ENCODE data around the gene ENDOD1.
"Not testable (repeated sequence)": the region's sequence is repeated elsewhere in the genome, so short reads cannot be mapped to it uniquely, and the experiment has no call there.

Gene ENDOD1

DNA sequence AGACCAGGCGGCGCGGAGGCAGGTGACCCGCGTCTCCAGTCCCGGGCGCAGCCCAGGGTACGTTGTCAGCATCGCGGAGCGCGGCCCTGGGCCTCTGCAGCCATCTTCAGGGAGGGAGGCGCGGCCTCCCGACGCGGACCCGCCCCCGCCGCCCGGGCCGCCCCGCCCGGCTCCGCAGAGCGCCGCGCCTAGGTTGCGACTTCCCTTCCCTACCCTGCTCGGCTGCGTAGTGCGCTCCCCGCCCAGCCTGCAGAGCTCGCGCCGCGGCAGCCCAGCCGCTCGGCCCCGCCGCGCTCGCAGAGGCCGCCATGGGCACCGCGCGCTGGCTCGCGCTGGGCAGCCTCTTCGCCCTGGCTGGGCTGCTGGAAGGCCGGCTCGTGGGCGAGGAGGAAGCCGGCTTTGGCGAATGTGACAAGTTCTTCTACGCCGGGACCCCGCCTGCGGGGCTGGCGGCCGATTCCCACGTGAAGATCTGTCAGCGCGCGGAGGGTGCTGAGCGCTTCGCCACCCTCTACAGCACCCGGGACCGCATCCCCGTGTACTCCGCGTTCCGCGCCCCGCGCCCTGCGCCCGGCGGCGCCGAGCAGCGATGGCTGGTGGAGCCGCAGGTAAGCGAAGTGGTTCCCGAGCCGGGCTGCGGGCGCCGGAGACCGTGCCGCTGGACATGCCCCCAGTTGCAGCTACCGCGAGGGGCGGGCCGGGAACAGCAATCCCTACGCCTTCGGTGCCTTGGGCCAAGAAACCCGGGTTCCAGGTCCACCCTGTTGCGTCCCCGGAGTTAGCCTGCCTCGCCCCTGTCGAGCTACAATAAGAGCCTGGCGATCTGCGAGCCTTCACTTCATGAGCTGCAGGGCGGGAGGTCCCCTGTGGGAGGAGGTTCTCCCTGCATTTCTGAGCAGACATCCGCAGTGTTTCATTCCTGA is at the start of gene ENDOD1:
Gene ENDOD1 (plus strand): TSS at position 227 of the 923 bp plus-strand sequence. CDS start 82 bp downstream, at position 309.
- DNase-seq (ENCODE audit: low read depth in 2 of 2): peak; percentile 66 to 69

- no peak for DNase-seq (ENCODE audit: low read depth in 2 of 2)
Measured at GRCh38 chr11:95042239-95042638, 47.4 kb upstream of the ENDOD1 start.

GRCh38 chr11:95042906-95043305 is 46.7 kb upstream of the ENDOD1 start:
- no peak for DNase-seq (ENCODE audit: low read depth in 2 of 2)

DNA sequence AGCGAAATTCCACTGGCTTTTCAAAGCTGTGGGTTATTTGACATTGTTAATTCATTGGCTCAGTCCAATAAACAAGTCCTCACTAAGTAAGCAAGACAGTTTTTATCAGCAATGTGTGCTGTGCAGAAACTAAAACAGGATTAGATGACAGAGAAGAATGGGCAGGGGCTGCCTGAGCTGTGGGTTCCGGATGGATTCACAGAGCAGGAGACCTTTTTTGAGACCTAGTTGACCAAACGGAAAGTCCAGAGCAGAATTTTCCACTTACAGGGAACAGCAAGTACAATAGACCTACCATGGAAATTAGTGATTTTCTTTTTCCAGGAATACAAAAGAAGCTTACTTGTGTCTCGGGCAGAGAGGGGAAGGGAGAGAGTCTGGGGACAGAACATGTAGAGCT is 45.6 kb upstream of the ENDOD1 start:
- DNase-seq (ENCODE audit: low read depth in 2 of 2): no peak

DNA sequence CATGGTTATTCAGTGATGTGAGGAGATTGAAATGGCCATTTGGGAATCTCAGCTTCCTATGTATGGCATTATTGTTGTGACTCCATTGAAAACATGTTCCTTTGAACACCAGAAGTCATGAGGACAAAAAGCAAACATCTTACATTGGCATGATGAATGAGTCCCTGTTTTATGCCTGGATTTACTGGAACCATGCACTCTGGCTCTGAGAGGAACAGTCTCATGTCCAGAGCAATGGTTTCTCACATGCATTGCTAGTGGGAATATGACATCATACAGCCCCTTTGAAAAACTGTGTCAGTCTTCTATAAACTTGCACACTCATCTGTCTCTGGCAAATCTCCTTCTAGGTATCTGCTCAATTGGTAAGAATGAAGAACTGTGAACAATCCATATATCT is 43.8 kb upstream of the ENDOD1 start:
- DNase-seq (ENCODE audit: low read depth in 2 of 2): no peak

- DNase-seq (ENCODE audit: low read depth in 2 of 2): not testable (repeated sequence)
Measured at GRCh38 chr11:95049122-95049521, 40.5 kb upstream of the ENDOD1 start, which contains the start of gene KDM4F. Gene KDM4F, plus strand, starts transcription at chr11:95049422.

- DNase-seq (ENCODE audit: low read depth in 2 of 2): no peak
Measured at GRCh38 chr11:95050595-95051202, 38.9 kb upstream of the ENDOD1 start.

- DNase-seq (ENCODE audit: low read depth in 2 of 2): no peak
Measured at GRCh38 chr11:95054356-95054755, 35.3 kb upstream of the ENDOD1 start.

- no peak for DNase-seq (ENCODE audit: low read depth in 2 of 2)
Measured at GRCh38 chr11:95055283-95055897, 34.3 kb upstream of the ENDOD1 start.

- no peak for DNase-seq (ENCODE audit: low read depth in 2 of 2)
Measured at GRCh38 chr11:95057959-95058358, 31.7 kb upstream of the ENDOD1 start.

DNA sequence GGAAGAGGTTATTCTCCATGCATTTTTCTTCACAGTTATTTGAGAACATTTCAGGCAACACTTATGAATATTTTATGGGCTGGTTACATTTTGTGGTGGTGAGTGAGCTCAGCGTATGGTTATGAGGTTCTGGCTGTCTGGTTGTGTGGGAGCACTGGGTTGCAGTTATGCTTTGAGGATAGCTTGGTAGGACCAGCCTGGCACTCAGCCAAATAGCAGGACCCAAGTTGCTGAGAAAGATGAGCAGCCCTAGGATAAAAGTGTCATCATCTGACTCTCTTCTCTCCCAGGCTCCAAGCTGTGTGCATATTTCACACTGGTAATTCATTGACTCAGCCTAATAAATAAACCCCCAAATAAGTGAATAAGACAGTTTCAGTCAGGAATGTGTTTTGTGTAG is 31.0 kb upstream of the ENDOD1 start:
- peak; percentile 20 to 26 for DNase-seq (ENCODE audit: low read depth in 2 of 2)

DNA sequence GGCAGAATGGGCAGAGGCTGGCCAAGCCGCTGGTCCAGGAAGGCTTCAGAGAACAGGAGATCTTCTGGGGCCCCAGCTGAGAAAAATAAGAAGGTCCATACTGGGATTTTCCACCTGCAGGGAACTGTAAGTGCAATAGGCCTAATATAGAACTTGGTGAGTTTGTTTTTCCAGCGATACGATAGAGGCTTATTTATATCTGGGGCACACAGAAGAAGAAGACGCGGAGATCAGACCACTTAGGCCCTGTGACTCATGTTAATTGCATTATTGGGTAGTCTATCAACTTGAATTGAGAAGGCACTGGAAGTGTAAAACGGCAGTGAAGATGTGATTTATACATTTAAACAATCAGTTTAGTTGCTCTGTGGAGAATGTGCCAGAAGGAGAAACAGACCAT is 30.6 kb upstream of the ENDOD1 start:
- DNase-seq (ENCODE audit: low read depth in 2 of 2): no peak

DNA sequence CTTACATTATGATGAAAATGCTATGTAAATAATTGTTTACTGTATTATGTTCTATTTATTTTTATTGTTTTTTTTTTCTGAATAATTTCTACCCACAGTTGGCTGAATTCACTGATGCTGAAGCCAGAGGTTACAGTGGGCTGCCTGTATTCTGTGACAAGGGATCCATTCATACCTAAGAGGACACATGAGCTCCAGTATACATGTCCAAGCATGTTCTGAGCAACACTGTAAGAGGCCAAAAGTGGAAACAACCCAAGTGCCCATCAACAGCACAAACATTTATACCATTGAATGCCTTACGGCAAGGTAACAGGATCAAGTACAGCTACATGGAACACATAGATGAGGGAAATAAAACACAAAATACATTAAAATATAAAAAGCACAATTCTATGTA is 24.3 kb upstream of the ENDOD1 start:
- DNase-seq (ENCODE audit: low read depth in 2 of 2): no peak

- no peak for DNase-seq (ENCODE audit: low read depth in 2 of 2)
Measured at GRCh38 chr11:95066716-95067038, 23.0 kb upstream of the ENDOD1 start, which contains the start of gene SRSF8. Gene SRSF8, plus strand, starts transcription at chr11:95066919. Its CDS starts 308 bp downstream, at chr11:95067227.

DNA sequence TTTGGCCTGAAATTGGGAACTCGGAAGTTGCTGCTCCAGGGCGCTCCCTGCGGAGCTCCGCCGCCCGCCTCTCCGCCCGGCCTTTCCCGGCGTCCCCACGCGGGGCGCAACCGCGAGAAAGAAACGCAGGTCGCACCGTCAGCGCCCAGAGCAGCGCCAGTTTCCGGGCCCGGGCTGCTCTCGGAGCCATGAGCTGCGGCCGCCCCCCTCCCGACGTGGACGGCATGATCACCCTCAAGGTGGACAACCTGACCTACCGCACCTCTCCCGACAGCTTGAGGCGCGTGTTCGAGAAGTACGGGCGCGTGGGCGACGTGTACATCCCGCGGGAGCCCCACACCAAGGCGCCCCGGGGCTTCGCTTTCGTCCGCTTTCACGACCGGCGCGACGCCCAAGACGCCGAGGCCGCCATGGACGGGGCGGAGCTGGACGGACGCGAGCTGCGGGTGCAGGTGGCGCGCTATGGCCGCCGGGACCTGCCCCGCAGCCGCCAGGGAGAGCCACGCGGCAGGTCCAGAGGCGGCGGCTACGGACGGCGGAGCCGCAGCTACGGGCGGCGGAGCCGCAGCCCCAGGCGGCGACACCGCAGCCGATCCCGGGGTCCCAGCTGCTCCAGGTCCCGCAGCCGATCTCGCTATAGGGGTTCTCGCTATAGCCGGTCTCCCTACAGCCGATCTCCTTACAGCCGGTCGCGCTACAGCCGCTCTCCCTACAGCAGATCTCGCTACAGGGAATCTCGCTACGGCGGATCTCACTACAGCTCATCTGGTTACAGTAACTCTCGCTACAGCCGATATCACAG is 22.4 kb upstream of the ENDOD1 start:
- DNase-seq (ENCODE audit: low read depth in 2 of 2): peak; percentile 48 to 49

DNA sequence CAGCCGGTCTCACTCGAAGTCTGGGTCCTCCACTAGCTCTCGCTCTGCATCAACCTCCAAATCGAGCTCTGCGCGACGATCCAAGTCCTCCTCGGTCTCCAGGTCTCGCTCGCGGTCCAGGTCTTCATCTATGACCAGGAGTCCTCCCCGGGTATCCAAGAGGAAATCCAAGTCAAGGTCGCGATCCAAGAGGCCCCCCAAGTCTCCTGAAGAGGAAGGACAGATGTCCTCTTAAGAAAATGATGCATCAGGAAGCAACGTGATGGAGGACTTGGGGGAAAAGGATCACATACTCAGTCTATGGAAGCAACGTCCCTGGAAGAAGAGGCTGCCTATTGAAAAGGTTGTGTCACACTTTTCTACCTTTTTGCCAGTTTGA is 21.8 kb upstream of the ENDOD1 start:
- DNase-seq (ENCODE audit: low read depth in 2 of 2): no peak

DNA sequence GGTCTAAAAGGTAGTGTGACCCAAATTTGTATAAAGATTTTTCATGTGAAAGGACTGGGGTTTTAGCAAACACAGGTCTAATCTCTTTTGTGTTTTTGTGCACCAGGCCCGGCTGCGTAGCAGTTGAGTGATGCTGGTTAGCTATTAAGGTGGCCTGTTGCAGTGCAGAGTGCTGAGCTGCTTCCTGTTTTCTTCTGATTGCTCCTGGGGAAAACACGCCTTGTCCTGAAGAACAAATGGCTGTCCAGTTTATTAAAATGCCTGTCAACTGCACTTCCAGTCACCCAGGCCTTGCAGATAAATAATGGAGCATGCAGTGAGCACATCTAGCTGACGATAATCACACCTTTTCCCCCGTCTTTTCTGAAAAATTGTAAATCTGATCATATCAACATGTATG is 21.1 kb upstream of the ENDOD1 start:
- DNase-seq (ENCODE audit: low read depth in 2 of 2): peak; percentile 75

GRCh38 chr11:95070471-95070870 is 19.2 kb upstream of the ENDOD1 start:
- DNase-seq (ENCODE audit: low read depth in 2 of 2): no peak

- DNase-seq (ENCODE audit: low read depth in 2 of 2): no peak
Measured at GRCh38 chr11:95072948-95073347, 16.7 kb upstream of the ENDOD1 start.

GRCh38 chr11:95074792-95075563 is 14.7 kb upstream of the ENDOD1 start:
- DNase-seq (ENCODE audit: low read depth in 2 of 2): no peak

DNA sequence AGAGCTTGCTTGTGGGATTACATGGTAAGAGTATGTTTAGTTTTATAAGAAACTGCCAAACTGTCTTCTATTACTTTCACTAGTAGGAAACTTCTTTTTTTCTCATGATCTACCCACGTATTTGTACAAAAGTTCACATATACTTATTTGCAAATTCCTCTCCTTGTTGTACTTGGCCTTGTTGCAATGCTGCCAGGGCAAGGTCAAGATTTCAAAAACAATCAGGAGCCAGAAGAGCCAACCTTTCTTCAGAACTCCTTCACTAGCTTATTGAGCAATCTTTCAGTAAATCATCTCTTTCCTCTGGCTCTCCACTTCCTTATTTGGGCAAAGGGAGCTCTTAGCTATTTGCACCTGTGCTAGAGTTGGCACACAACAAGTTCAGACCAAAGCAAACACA is 13.2 kb upstream of the ENDOD1 start:
- peak; percentile 32 to 38 for DNase-seq (ENCODE audit: low read depth in 2 of 2)

Data from fibroblast of skin of left quadriceps (primary cell).